Activated T-cell treated with anti-CD3 and anti-CD28 coated beads, Interleukin-2, amount 50 U/mL, for 72 hours (primary cell): ENCODE measurements around the gene MYBPH. TPM values are rescaled to one million over a fixed set of nuclear protein-coding genes. Genes with fewer than 3 reads are reported as not detected.

Experiments
- ATAC-seq, 2 donors: fragments of 150-1000 bp; cut with Tn5 transposase; replicated peaks in 1 of 2; 2 replicates each; pipeline ENCODE4 v1.10.0; 2021; ENCODE audit warnings: moderate library complexity in 2 of 2, mild to moderate bottlenecking in 1 of 2
- DNase-seq, 2 donors: peaks; one replicate each; pipeline ENCODE4 v3.0.0; 2021 to 2022; ENCODE audit warnings: mixed read lengths in 1 of 2
- H3K27ac Mint-ChIP-seq: one replicate; pipeline ENCODE4 v1.8.0; 2022; ENCODE audit warnings: mild to moderate bottlenecking, moderate library complexity, mixed read lengths
- H3K27me3 Mint-ChIP-seq: one replicate; pipeline ENCODE4 v1.8.0; 2022; ENCODE audit warnings: low read depth, mixed read lengths
- H3K36me3 Mint-ChIP-seq, 2 donors: one replicate each; pipeline ENCODE4 v1.8.0; 2022; ENCODE audit warnings: mixed read lengths in 2 of 2, mild to moderate bottlenecking in 1 of 2; ENCODE audit not compliant: insufficient read depth in 2 of 2
- H3K4me1 Mint-ChIP-seq: one replicate; pipeline ENCODE4 v1.8.0; 2022; ENCODE audit warnings: low read depth, mixed read lengths
- H3K4me3 Mint-ChIP-seq, 2 donors: one replicate each; pipeline ENCODE4 v1.8.0; 2022; ENCODE audit warnings: mild to moderate bottlenecking in 2 of 2, mixed read lengths in 2 of 2, moderate library complexity in 2 of 2
- H3K9me3 Mint-ChIP-seq, 2 donors: one replicate each; pipeline ENCODE4 v1.8.0; 2022; ENCODE audit warnings: mixed read lengths in 2 of 2
- total RNA-seq, 2 donors: library from RNA; stranded (reverse); gene quantifications; one replicate each; pipeline ENCODE4 v1.2.3, GENCODE V29; 2022

The MYBPH gene
- total RNA-seq, 2 donors from 2014 or later: not detected

GRCh38 chr1:203151362-203152157 is 24.1 kb downstream of the MYBPH start:
- Mint-ChIP-seq H3K27ac (no peak overlapping the region), H3K27me3 (no peaks in the 10 kb centered on the region), H3K9me3 (no peaks in the 10 kb centered on the region), H3K36me3 (no peaks in the 10 kb centered on the region), H3K4me3 (no peak overlapping the region), H3K4me1 (no peaks in the 10 kb centered on the region)
- ATAC-seq (no peak), DNase-seq (no peak)

- DNase-seq: no peak
- no peaks in the 10 kb centered on the region for H3K27me3 Mint-ChIP-seq
- no peak for ATAC-seq
- no peaks in the 10 kb centered on the region for H3K9me3 Mint-ChIP-seq
- no peaks in the 10 kb centered on the region for H3K4me1 Mint-ChIP-seq
- no peak overlapping the region for H3K4me3 Mint-ChIP-seq
- H3K36me3 Mint-ChIP-seq: no peaks in the 10 kb centered on the region
- no peak overlapping the region for H3K27ac Mint-ChIP-seq
These were observed 24.9 kb downstream of the MYBPH start for GRCh38 chr1:203150511-203151297.

GRCh38 chr1:203149188-203149840 is 26.3 kb downstream of the MYBPH start:
- Mint-ChIP-seq H3K27ac (no peak overlapping the region), H3K36me3 (no peaks in the 10 kb centered on the region)
- ATAC-seq: no peak

GRCh38 chr1:203148579-203148978 is 27.0 kb downstream of the MYBPH start:
- no peak overlapping the region for H3K27ac Mint-ChIP-seq
- DNase-seq (no peak), ATAC-seq (no peak)
- no peaks in the 10 kb centered on the region for H3K27me3 Mint-ChIP-seq
- H3K36me3 Mint-ChIP-seq: no peaks in the 10 kb centered on the region
- no peaks in the 10 kb centered on the region for H3K9me3 Mint-ChIP-seq
- no peaks in the 10 kb centered on the region for H3K4me1 Mint-ChIP-seq
- H3K4me3 Mint-ChIP-seq: no peak overlapping the region

More at GRCh38 chr1:203149188-203149840, 26.3 kb downstream of the MYBPH start:
- H3K27me3 Mint-ChIP-seq: no peaks in the 10 kb centered on the region
- H3K4me1 Mint-ChIP-seq: no peaks in the 10 kb centered on the region
- no peak for DNase-seq
- H3K9me3 Mint-ChIP-seq: no peaks in the 10 kb centered on the region
- H3K4me3 Mint-ChIP-seq: no peak overlapping the region

GRCh38 chr1:203148127-203148526 is 27.5 kb downstream of the MYBPH start:
- Mint-ChIP-seq H3K27me3 (no peaks in the 10 kb centered on the region), H3K9me3 (no peaks in the 10 kb centered on the region), H3K4me3 (no peak overlapping the region), H3K4me1 (no peaks in the 10 kb centered on the region), H3K27ac (no peak overlapping the region), H3K36me3 (no peaks in the 10 kb centered on the region)
- ATAC-seq (no peak), DNase-seq (no peak)

- ATAC-seq (no peak), DNase-seq (no peak)
- Mint-ChIP-seq H3K27me3 (no peaks in the 10 kb centered on the region), H3K9me3 (no peaks in the 10 kb centered on the region), H3K4me3 (no peak overlapping the region), H3K27ac (no peak overlapping the region), H3K4me1 (no peaks in the 10 kb centered on the region), H3K36me3 (no peaks in the 10 kb centered on the region)
These were observed 28.2 kb downstream of the MYBPH start for GRCh38 chr1:203147376-203147775.

GRCh38 chr1:203146537-203146936 is 29.1 kb downstream of the MYBPH start:
- no peaks in the 10 kb centered on the region for H3K36me3 Mint-ChIP-seq
- H3K27ac Mint-ChIP-seq: no peak overlapping the region
- no peak for ATAC-seq
- no peak overlapping the region for H3K4me3 Mint-ChIP-seq
- H3K9me3 Mint-ChIP-seq: no peaks in the 10 kb centered on the region
- H3K4me1 Mint-ChIP-seq: no peaks in the 10 kb centered on the region
- no peaks in the 10 kb centered on the region for H3K27me3 Mint-ChIP-seq
- DNase-seq: no peak

- no peaks in the 10 kb centered on the region for H3K4me1 Mint-ChIP-seq
- H3K4me3 Mint-ChIP-seq: no peak overlapping the region
- no peak overlapping the region for H3K27ac Mint-ChIP-seq
- no peak for DNase-seq
- ATAC-seq: no peak
- no peaks in the 10 kb centered on the region for H3K36me3 Mint-ChIP-seq
- no peaks in the 10 kb centered on the region for H3K9me3 Mint-ChIP-seq
- H3K27me3 Mint-ChIP-seq: no peaks in the 10 kb centered on the region
These were observed 29.6 kb downstream of the MYBPH start for GRCh38 chr1:203146042-203146369.

GRCh38 chr1:203145321-203146041 is 30.1 kb downstream of the MYBPH start:
- H3K27ac Mint-ChIP-seq: no peak overlapping the region
- no peak for ATAC-seq
- H3K4me1 Mint-ChIP-seq: no peaks in the 10 kb centered on the region
- no peak overlapping the region for H3K4me3 Mint-ChIP-seq
- DNase-seq: no peak
- H3K9me3 Mint-ChIP-seq: no peaks in the 10 kb centered on the region
- H3K27me3 Mint-ChIP-seq: no peaks in the 10 kb centered on the region
- no peaks in the 10 kb centered on the region for H3K36me3 Mint-ChIP-seq

- no peaks in the 10 kb centered on the region for H3K27me3 Mint-ChIP-seq
- no peaks in the 10 kb centered on the region for H3K4me1 Mint-ChIP-seq
- no peaks in the 10 kb centered on the region for H3K9me3 Mint-ChIP-seq
- no peaks in the 10 kb centered on the region for H3K36me3 Mint-ChIP-seq
- no peak for DNase-seq
- H3K4me3 Mint-ChIP-seq: no peak overlapping the region
- no peak overlapping the region for H3K27ac Mint-ChIP-seq
- no peak for ATAC-seq
These were observed 31.0 kb downstream of the MYBPH start for GRCh38 chr1:203144661-203145060.

- H3K27ac Mint-ChIP-seq: no peak overlapping the region
- H3K27me3 Mint-ChIP-seq: no peaks in the 10 kb centered on the region
- no peak for DNase-seq
- no peaks in the 10 kb centered on the region for H3K9me3 Mint-ChIP-seq
- no peak for ATAC-seq
- no peak overlapping the region for H3K4me3 Mint-ChIP-seq
- no peaks in the 10 kb centered on the region for H3K4me1 Mint-ChIP-seq
- no peaks in the 10 kb centered on the region for H3K36me3 Mint-ChIP-seq
These were observed 32.0 kb downstream of the MYBPH start for GRCh38 chr1:203143641-203144040.

- no peak overlapping the region for H3K27ac Mint-ChIP-seq
- no peaks in the 10 kb centered on the region for H3K36me3 Mint-ChIP-seq
- ATAC-seq (no peak), DNase-seq (no peak)
- no peaks in the 10 kb centered on the region for H3K4me1 Mint-ChIP-seq
- no peaks in the 10 kb centered on the region for H3K27me3 Mint-ChIP-seq
- no peaks in the 10 kb centered on the region for H3K9me3 Mint-ChIP-seq
- no peak overlapping the region for H3K4me3 Mint-ChIP-seq
These were observed 32.8 kb downstream of the MYBPH start for GRCh38 chr1:203142684-203143408.
